ENCODE results near the gene SAMD8. TPM values are rescaled to one million over a fixed set of nuclear protein-coding genes. Genes with fewer than 3 reads are reported as not detected.
"Not testable (repeated sequence)": the region's sequence is repeated elsewhere in the genome, so short reads cannot be mapped to it uniquely, and the experiment has no call there.

Gene SAMD8
- polyA plus RNA-seq, 1 donor: 12.3 TPM

- H3K4me1 ChIP-seq (ENCODE audit: control insufficient read depth, insufficient read depth, low read length); DNase-seq; H3K27me3 ChIP-seq (ENCODE audit: control insufficient read depth, insufficient read depth, low read length); H3K9me3 ChIP-seq (ENCODE audit: control insufficient read depth, low read depth, low read length); H3K4me3 ChIP-seq (ENCODE audit: low read length); H3K27ac ChIP-seq (ENCODE audit: low read length): not testable (repeated sequence)
- whole genome bisulfite sequencing (ENCODE audit: insufficient coverage, low lambda C conversion rate): 90% methylated on average over 2 of the region's 8 CpGs
- peaks cover 78% of the 10 kb centered on the region for H3K36me3 ChIP-seq (ENCODE audit: control insufficient read depth, insufficient read depth, low read length)
Measured at GRCh38 chr10:75221492-75221891, 110.0 kb downstream of the SAMD8 start.

- H3K4me3 ChIP-seq (ENCODE audit: low read length): no peak overlapping the region
- WGBS (ENCODE audit: insufficient coverage, low lambda C conversion rate): no CpG with 5 or more reads among the region's 2 CpGs
- no peak for DNase-seq
- peaks cover 70% of the 10 kb centered on the region for H3K36me3 ChIP-seq (ENCODE audit: control insufficient read depth, insufficient read depth, low read length)
- peaks cover 14% of the 10 kb centered on the region for H3K4me1 ChIP-seq (ENCODE audit: control insufficient read depth, insufficient read depth, low read length)
- H3K9me3 ChIP-seq (ENCODE audit: control insufficient read depth, low read depth, low read length): no peaks in the 10 kb centered on the region
- no peaks in the 10 kb centered on the region for H3K27me3 ChIP-seq (ENCODE audit: control insufficient read depth, insufficient read depth, low read length)
- no peak overlapping the region for H3K27ac ChIP-seq (ENCODE audit: low read length)
Measured at GRCh38 chr10:75223507-75223906, 112.1 kb downstream of the SAMD8 start.

- Histone ChIP-seq H3K4me1 (ENCODE audit: control insufficient read depth, insufficient read depth, low read length) (peaks cover 14% of the 10 kb centered on the region), H3K36me3 (ENCODE audit: control insufficient read depth, insufficient read depth, low read length) (peaks cover 57% of the 10 kb centered on the region), H3K27me3 (ENCODE audit: control insufficient read depth, insufficient read depth, low read length) (no peaks in the 10 kb centered on the region), H3K9me3 (ENCODE audit: control insufficient read depth, low read depth, low read length) (no peaks in the 10 kb centered on the region), H3K4me3 (ENCODE audit: low read length) (no peak overlapping the region), H3K27ac (ENCODE audit: low read length) (no peak overlapping the region)
- no CpG with 5 or more reads among the region's 2 CpGs for WGBS (ENCODE audit: insufficient coverage, low lambda C conversion rate)
- DNase-seq: no peak
Measured at GRCh38 chr10:75226095-75226494, 114.6 kb downstream of the SAMD8 start.

- Histone ChIP-seq H3K4me3 (ENCODE audit: low read length) (no peak overlapping the region), H3K36me3 (ENCODE audit: control insufficient read depth, insufficient read depth, low read length) (peaks cover 58% of the 10 kb centered on the region), H3K9me3 (ENCODE audit: control insufficient read depth, low read depth, low read length) (no peaks in the 10 kb centered on the region), H3K4me1 (ENCODE audit: control insufficient read depth, insufficient read depth, low read length) (peaks cover 14% of the 10 kb centered on the region), H3K27ac (ENCODE audit: low read length) (no peak overlapping the region), H3K27me3 (ENCODE audit: control insufficient read depth, insufficient read depth, low read length) (no peaks in the 10 kb centered on the region)
- no CpG with 5 or more reads among the region's 5 CpGs for WGBS (ENCODE audit: insufficient coverage, low lambda C conversion rate)
- no peak for DNase-seq
Measured at GRCh38 chr10:75226656-75227055, 115.2 kb downstream of the SAMD8 start.

GRCh38 chr10:75228278-75228677 lies 116.8 kb downstream of the SAMD8 start:
- no CpG with 5 or more reads among the region's 3 CpGs for WGBS (ENCODE audit: insufficient coverage, low lambda C conversion rate)
- DNase-seq: no peak
- Histone ChIP-seq H3K27ac (ENCODE audit: low read length) (no peak overlapping the region), H3K4me3 (ENCODE audit: low read length) (no peak overlapping the region), H3K36me3 (ENCODE audit: control insufficient read depth, insufficient read depth, low read length) (peaks cover 54% of the 10 kb centered on the region), H3K9me3 (ENCODE audit: control insufficient read depth, low read depth, low read length) (no peaks in the 10 kb centered on the region), H3K4me1 (ENCODE audit: control insufficient read depth, insufficient read depth, low read length) (peaks cover 14% of the 10 kb centered on the region), H3K27me3 (ENCODE audit: control insufficient read depth, insufficient read depth, low read length) (no peaks in the 10 kb centered on the region)

GRCh38 chr10:75228834-75229233 lies 117.4 kb downstream of the SAMD8 start:
- Histone ChIP-seq H3K9me3 (ENCODE audit: control insufficient read depth, low read depth, low read length) (no peaks in the 10 kb centered on the region), H3K27me3 (ENCODE audit: control insufficient read depth, insufficient read depth, low read length) (no peaks in the 10 kb centered on the region), H3K4me1 (ENCODE audit: control insufficient read depth, insufficient read depth, low read length) (peaks cover 14% of the 10 kb centered on the region), H3K36me3 (ENCODE audit: control insufficient read depth, insufficient read depth, low read length) (peaks cover 52% of the 10 kb centered on the region), H3K4me3 (ENCODE audit: low read length) (no peak overlapping the region), H3K27ac (ENCODE audit: low read length) (no peak overlapping the region)
- WGBS (ENCODE audit: insufficient coverage, low lambda C conversion rate): no CpG with 5 or more reads among the region's 4 CpGs
- no peak for DNase-seq

GRCh38 chr10:75229971-75230370 lies 118.5 kb downstream of the SAMD8 start:
- H3K4me1 ChIP-seq (ENCODE audit: control insufficient read depth, insufficient read depth, low read length): peaks cover 16% of the 10 kb centered on the region
- DNase-seq: no peak
- peaks cover 3% of the 10 kb centered on the region for H3K9me3 ChIP-seq (ENCODE audit: control insufficient read depth, low read depth, low read length)
- no CpG with 5 or more reads among the region's 3 CpGs for WGBS (ENCODE audit: insufficient coverage, low lambda C conversion rate)
- H3K27me3 ChIP-seq (ENCODE audit: control insufficient read depth, insufficient read depth, low read length): no peaks in the 10 kb centered on the region
- H3K27ac ChIP-seq (ENCODE audit: low read length): no peak overlapping the region
- H3K4me3 ChIP-seq (ENCODE audit: low read length): no peak overlapping the region
- peaks cover 49% of the 10 kb centered on the region for H3K36me3 ChIP-seq (ENCODE audit: control insufficient read depth, insufficient read depth, low read length)

- peak; percentile 77 to 85 for DNase-seq
- H3K4me1 ChIP-seq (ENCODE audit: control insufficient read depth, insufficient read depth, low read length): peaks cover 13% of the 10 kb centered on the region
- 17% methylated on average over 1 of the region's 5 CpGs for WGBS (ENCODE audit: insufficient coverage, low lambda C conversion rate)
- peaks cover 46% of the 10 kb centered on the region for H3K36me3 ChIP-seq (ENCODE audit: control insufficient read depth, insufficient read depth, low read length)
- no peak overlapping the region for H3K27ac ChIP-seq (ENCODE audit: low read length)
- H3K4me3 ChIP-seq (ENCODE audit: low read length): no peak overlapping the region
- H3K9me3 ChIP-seq (ENCODE audit: control insufficient read depth, low read depth, low read length): peaks cover 3% of the 10 kb centered on the region
- H3K27me3 ChIP-seq (ENCODE audit: control insufficient read depth, insufficient read depth, low read length): no peaks in the 10 kb centered on the region
Measured at GRCh38 chr10:75230600-75231038, 119.2 kb downstream of the SAMD8 start.

Other genes with a start within 250 kb of the SAMD8 start
- 189 TPM for gene VDAC2, start 99.1 kb downstream of the SAMD8 start, polyA plus RNA-seq
- gene COMTD1, start 124.3 kb downstream of the SAMD8 start, polyA plus RNA-seq: 34.2 TPM